ENCODE measurements around the gene ALKBH5. TPM values are rescaled to one million over a fixed set of nuclear protein-coding genes. Genes with fewer than 3 reads are reported as not detected.

The ALKBH5 gene
- total RNA-seq, 1 experiment from 2014 or later, result 69.5 TPM

DNA sequence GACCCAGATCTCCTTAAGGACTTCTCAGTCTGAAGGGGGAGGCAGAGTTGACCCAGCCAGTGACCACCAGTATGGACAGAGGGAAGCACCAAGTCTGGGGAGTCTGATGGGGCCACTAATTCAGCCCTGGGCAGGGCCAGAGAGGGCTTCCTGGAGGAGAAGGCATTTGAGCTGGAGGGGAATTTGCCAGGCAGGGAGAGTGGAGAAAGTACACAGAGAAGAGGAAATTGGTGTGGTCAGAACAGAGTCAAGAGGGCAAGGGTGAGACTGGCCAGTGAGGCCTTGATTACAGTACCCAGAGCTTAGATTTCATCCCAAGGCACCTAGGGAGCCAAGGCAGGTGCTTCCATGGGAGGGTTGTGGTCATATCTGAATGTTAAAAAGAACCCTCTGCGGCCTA, 38.8 kb upstream of the ALKBH5 start:
- no peaks in the 10 kb centered on the region for H3K9me3 Mint-ChIP-seq (ENCODE audit: unreplicated experiment)
- H3K27ac Mint-ChIP-seq (ENCODE audit: low read depth, unreplicated experiment), result no peak overlapping the region
- ChIA-PET POLR2A (interaction anchor here (1.1 kb wide), 1 partner anchor 11 kb away, joined by 5 read pairs; no protein-coding TSS in a partner anchor), CTCF (no interaction called here)
- no peak overlapping the region for H3K4me3 Mint-ChIP-seq (ENCODE audit: unreplicated experiment)
- no peaks in the 10 kb centered on the region for H3K36me3 Mint-ChIP-seq (ENCODE audit: insufficient read depth, unreplicated experiment)
- TF ChIP-seq, protein P1, sequence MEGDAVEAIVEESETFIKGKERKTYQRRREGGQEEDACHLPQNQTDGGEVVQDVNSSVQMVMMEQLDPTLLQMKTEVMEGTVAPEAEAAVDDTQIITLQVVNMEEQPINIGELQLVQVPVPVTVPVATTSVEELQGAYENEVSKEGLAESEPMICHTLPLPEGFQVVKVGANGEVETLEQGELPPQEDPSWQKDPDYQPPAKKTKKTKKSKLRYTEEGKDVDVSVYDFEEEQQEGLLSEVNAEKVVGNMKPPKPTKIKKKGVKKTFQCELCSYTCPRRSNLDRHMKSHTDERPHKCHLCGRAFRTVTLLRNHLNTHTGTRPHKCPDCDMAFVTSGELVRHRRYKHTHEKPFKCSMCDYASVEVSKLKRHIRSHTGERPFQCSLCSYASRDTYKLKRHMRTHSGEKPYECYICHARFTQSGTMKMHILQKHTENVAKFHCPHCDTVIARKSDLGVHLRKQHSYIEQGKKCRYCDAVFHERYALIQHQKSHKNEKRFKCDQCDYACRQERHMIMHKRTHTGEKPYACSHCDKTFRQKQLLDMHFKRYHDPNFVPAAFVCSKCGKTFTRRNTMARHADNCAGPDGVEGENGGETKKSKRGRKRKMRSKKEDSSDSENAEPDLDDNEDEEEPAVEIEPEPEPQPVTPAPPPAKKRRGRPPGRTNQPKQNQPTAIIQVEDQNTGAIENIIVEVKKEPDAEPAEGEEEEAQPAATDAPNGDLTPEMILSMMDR (IDR thresholded peaks at IDR 0.05; ENCODE audit: unreplicated experiment), result no peak
- no peaks in the 10 kb centered on the region for H3K27me3 Mint-ChIP-seq (ENCODE audit: insufficient read depth, unreplicated experiment)
- intact Hi-C loops (cut with micrococcal nuclease), result loop anchor here (10.0 kb wide), 1 partner anchor 70 kb away; no protein-coding TSS in a partner anchor
- H3K4me1 Mint-ChIP-seq (ENCODE audit: insufficient read depth, unreplicated experiment), result no peaks in the 10 kb centered on the region
- DNase-seq (ENCODE audit: unreplicated experiment), result no peak
- no TSS peak for BruUV-seq (replicated peaks)

DNA sequence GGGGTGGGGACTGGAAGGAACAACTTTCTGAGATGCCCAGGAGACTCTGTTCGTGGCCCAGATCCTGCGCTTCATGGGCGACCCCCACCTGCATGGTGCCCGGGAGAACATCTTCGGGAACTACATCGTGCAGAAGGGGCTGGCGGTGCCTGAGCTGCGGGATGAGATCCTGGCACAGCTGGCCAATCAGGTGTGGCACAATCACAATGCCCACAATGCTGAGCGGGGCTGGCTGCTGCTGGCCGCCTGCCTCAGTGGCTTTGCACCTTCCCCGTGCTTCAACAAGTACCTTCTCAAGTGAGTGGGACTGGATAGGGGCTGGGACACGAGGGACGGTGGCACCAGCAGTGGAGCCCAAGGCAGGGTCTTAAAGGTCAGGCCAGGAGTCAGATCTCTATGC, 37.8 kb upstream of the ALKBH5 start:
- BruUV-seq (replicated peaks), result no TSS peak
- POLR2A ChIA-PET, result interaction anchor here (1.0 to 1.1 kb wide), 2 partner anchors 10 to 37 kb away, joined by 3 to 5 read pairs; partner anchors contain the start of gene ALKBH5

DNA sequence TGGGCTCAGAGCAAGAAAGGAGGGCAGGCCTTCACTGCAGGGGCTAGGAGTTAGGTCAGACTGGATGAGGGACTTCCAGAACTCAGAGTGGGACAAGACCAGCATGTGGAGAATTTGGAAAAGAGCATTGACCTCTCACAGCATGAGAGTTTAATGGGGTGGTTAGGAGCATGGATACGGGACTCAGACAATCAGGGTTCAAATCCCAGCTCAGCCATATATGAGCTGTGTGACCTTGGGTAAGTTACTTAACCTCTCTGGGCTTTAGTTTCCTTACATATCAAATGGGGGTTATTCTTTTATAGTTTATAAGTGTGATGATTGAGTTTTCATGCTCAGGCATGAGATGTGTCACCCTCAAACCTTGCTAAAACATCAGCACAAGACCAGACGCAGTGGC, 37.4 kb upstream of the ALKBH5 start:
- Mint-ChIP-seq H3K4me3 (ENCODE audit: unreplicated experiment) (no peak overlapping the region), H3K4me1 (ENCODE audit: insufficient read depth, unreplicated experiment) (no peaks in the 10 kb centered on the region), H3K27me3 (ENCODE audit: insufficient read depth, unreplicated experiment) (no peaks in the 10 kb centered on the region), H3K36me3 (ENCODE audit: insufficient read depth, unreplicated experiment) (no peaks in the 10 kb centered on the region), H3K9me3 (ENCODE audit: unreplicated experiment) (no peaks in the 10 kb centered on the region), H3K27ac (ENCODE audit: low read depth, unreplicated experiment) (no peak overlapping the region)
- CTCF ChIA-PET, result interaction anchor here (1.3 kb wide), 1 partner anchor 71 kb away, joined by 3 read pairs; no protein-coding TSS in a partner anchor
- no TSS peak for BruUV-seq (replicated peaks)
- TF ChIP-seq, protein P1 (IDR thresholded peaks at IDR 0.05; ENCODE audit: unreplicated experiment), result no peak
- intact Hi-C loops (cut with micrococcal nuclease), result loop anchor here (10.0 kb wide), 1 partner anchor 69 kb away; no protein-coding TSS in a partner anchor
- POLR2A ChIA-PET, result interaction anchor here (1.0 to 1.1 kb wide), 2 partner anchors 12 to 37 kb away, joined by 3 to 4 read pairs; partner anchors contain the start of gene ALKBH5
- DNase-seq (ENCODE audit: unreplicated experiment), result no peak

More for the DNA sequence above, 37.8 kb upstream of the ALKBH5 start:
- no peak overlapping the region for H3K27ac Mint-ChIP-seq (ENCODE audit: low read depth, unreplicated experiment)
- TF ChIP-seq, protein P1 (IDR thresholded peaks at IDR 0.05; ENCODE audit: unreplicated experiment), result no peak
- no peak overlapping the region for H3K4me3 Mint-ChIP-seq (ENCODE audit: unreplicated experiment)
- H3K27me3 Mint-ChIP-seq (ENCODE audit: insufficient read depth, unreplicated experiment), result no peaks in the 10 kb centered on the region
- intact Hi-C loops (cut with micrococcal nuclease), result loop anchor here (10.0 kb wide), 1 partner anchor 69 kb away; no protein-coding TSS in a partner anchor
- no peaks in the 10 kb centered on the region for H3K4me1 Mint-ChIP-seq (ENCODE audit: insufficient read depth, unreplicated experiment)
- DNase-seq (ENCODE audit: unreplicated experiment), result no peak
- no peaks in the 10 kb centered on the region for H3K36me3 Mint-ChIP-seq (ENCODE audit: insufficient read depth, unreplicated experiment)
- CTCF ChIA-PET, result interaction anchor here (1.3 kb wide), 1 partner anchor 72 kb away, joined by 3 read pairs; no protein-coding TSS in a partner anchor
- H3K9me3 Mint-ChIP-seq (ENCODE audit: unreplicated experiment), result no peaks in the 10 kb centered on the region

DNA sequence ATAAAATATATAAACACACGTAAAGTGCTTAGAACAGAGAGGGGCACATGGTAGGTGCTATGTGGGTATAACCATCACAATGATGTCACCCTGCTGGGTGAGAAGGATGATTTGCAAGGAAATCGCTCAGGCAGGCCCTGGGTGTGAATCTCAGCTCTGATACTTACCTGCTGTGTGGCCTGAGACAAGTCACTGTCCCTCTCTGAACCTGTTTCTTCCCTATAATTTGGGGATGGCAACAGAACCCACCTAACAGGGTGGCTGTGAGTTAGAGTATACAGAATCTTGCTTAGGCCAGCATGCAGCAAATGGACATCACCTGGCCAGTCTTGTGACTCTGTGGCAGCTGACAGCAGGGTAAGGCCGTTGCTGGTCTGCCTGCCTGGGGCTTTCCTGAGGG, 36.6 kb upstream of the ALKBH5 start:
- Mint-ChIP-seq H3K4me3 (ENCODE audit: unreplicated experiment) (no peak overlapping the region), H3K4me1 (ENCODE audit: insufficient read depth, unreplicated experiment) (no peaks in the 10 kb centered on the region), H3K27me3 (ENCODE audit: insufficient read depth, unreplicated experiment) (no peaks in the 10 kb centered on the region), H3K9me3 (ENCODE audit: unreplicated experiment) (no peaks in the 10 kb centered on the region), H3K36me3 (ENCODE audit: insufficient read depth, unreplicated experiment) (no peaks in the 10 kb centered on the region), H3K27ac (ENCODE audit: low read depth, unreplicated experiment) (no peak overlapping the region)
- TF ChIP-seq, protein P1 (IDR thresholded peaks at IDR 0.05; ENCODE audit: unreplicated experiment), result no peak
- BruUV-seq (replicated peaks), result no TSS peak
- intact Hi-C loops (cut with micrococcal nuclease), result loop anchor here (10.0 kb wide), 1 partner anchor 68 kb away; no protein-coding TSS in a partner anchor
- no peak for DNase-seq (ENCODE audit: unreplicated experiment)
- POLR2A ChIA-PET, result interaction anchor here (0.6 to 1.1 kb wide), 2 partner anchors 11 to 1199 kb away, joined by 4 read pairs; no protein-coding TSS in a partner anchor
- CTCF ChIA-PET, result interaction anchor here (1.3 kb wide), 1 partner anchor 71 kb away, joined by 3 read pairs; no protein-coding TSS in a partner anchor
